Dendritic cell treated with granulocyte-macrophage colony-stimulating factor and Interleukin-4, amounts not matched to agents 40 ng/mL and 50 ng/mL, for 4 days (primary cell): ENCODE data around the gene LY6G6D.
A peak's percentile ranks its signal among the peaks of the same experiment; 100 is the strongest.

Experiments
- H3K27ac Mint-ChIP-seq: one replicate; pipeline ENCODE4 v1.8.0; 2022; ENCODE audit warnings: mild to moderate bottlenecking, mixed read lengths
- H3K27me3 Mint-ChIP-seq: one replicate; pipeline ENCODE4 v1.8.0; 2022; ENCODE audit warnings: mild to moderate bottlenecking, mixed read lengths
- H3K36me3 Mint-ChIP-seq: one replicate; pipeline ENCODE4 v1.8.0; 2022; ENCODE audit warnings: low read depth, mixed read lengths
- H3K4me1 Mint-ChIP-seq: one replicate; pipeline ENCODE4 v1.8.0; 2022; ENCODE audit warnings: low read depth, mixed read lengths
- H3K4me3 Mint-ChIP-seq: one replicate; pipeline ENCODE4 v1.8.0; 2022; ENCODE audit warnings: mild to moderate bottlenecking, moderate library complexity, mixed read lengths
- H3K9me3 Mint-ChIP-seq: one replicate; pipeline ENCODE4 v1.8.0; 2022; ENCODE audit warnings: mixed read lengths
- intact Hi-C: fragments of 100-400 bp; cut with micrococcal nuclease; formaldehyde crosslinking; loops from one replicate; pipeline ENCODE4 v1.15.0; 2022

Gene LY6G6D

GRCh38 chr6:31764198-31764597, 49.0 kb downstream of the LY6G6D start:
- intact Hi-C loops, result no loop called here
- H3K36me3 Mint-ChIP-seq, result peaks cover 41% of the 10 kb centered on the region
- no peak overlapping the region for H3K4me3 Mint-ChIP-seq
- peaks cover 32% of the 10 kb centered on the region for H3K4me1 Mint-ChIP-seq
- no peaks in the 10 kb centered on the region for H3K9me3 Mint-ChIP-seq
- H3K27me3 Mint-ChIP-seq, result peaks cover 3% of the 10 kb centered on the region
- H3K27ac Mint-ChIP-seq, result no peak overlapping the region

GRCh38 chr6:31765559-31765909, 50.4 kb downstream of the LY6G6D start:
- peaks cover 3% of the 10 kb centered on the region for H3K27me3 Mint-ChIP-seq
- peaks cover 42% of the 10 kb centered on the region for H3K4me1 Mint-ChIP-seq
- H3K4me3 Mint-ChIP-seq, result no peak overlapping the region
- H3K9me3 Mint-ChIP-seq, result no peaks in the 10 kb centered on the region
- H3K36me3 Mint-ChIP-seq, result peaks cover 28% of the 10 kb centered on the region
- intact Hi-C loops, result no loop called here
- H3K27ac Mint-ChIP-seq, result peak overlapping the region; percentile 33

GRCh38 chr6:31765910-31766794, 51.0 kb downstream of the LY6G6D start:
- H3K27ac Mint-ChIP-seq, result peak overlapping the region; percentile 33
- intact Hi-C loops, result no loop called here
- no peaks in the 10 kb centered on the region for H3K9me3 Mint-ChIP-seq
- peaks cover 42% of the 10 kb centered on the region for H3K4me1 Mint-ChIP-seq
- peaks cover 3% of the 10 kb centered on the region for H3K27me3 Mint-ChIP-seq
- H3K4me3 Mint-ChIP-seq, result no peak overlapping the region
- peaks cover 21% of the 10 kb centered on the region for H3K36me3 Mint-ChIP-seq

GRCh38 chr6:31767096-31767645, 52.0 kb downstream of the LY6G6D start:
- H3K9me3 Mint-ChIP-seq, result no peaks in the 10 kb centered on the region
- intact Hi-C loops, result no loop called here
- peaks cover 11% of the 10 kb centered on the region for H3K36me3 Mint-ChIP-seq
- H3K4me1 Mint-ChIP-seq, result peaks cover 42% of the 10 kb centered on the region
- no peak overlapping the region for H3K4me3 Mint-ChIP-seq
- peaks cover 3% of the 10 kb centered on the region for H3K27me3 Mint-ChIP-seq
- peak overlapping the region; percentile 33 for H3K27ac Mint-ChIP-seq
